ENCODE measurements around the gene CDKN2D. TPM values are rescaled to one million over a fixed set of nuclear protein-coding genes. Genes with fewer than 3 reads are reported as not detected.

The CDKN2D gene
- total RNA-seq, 1 experiment from 2014 or later = 13.8 TPM

DNA sequence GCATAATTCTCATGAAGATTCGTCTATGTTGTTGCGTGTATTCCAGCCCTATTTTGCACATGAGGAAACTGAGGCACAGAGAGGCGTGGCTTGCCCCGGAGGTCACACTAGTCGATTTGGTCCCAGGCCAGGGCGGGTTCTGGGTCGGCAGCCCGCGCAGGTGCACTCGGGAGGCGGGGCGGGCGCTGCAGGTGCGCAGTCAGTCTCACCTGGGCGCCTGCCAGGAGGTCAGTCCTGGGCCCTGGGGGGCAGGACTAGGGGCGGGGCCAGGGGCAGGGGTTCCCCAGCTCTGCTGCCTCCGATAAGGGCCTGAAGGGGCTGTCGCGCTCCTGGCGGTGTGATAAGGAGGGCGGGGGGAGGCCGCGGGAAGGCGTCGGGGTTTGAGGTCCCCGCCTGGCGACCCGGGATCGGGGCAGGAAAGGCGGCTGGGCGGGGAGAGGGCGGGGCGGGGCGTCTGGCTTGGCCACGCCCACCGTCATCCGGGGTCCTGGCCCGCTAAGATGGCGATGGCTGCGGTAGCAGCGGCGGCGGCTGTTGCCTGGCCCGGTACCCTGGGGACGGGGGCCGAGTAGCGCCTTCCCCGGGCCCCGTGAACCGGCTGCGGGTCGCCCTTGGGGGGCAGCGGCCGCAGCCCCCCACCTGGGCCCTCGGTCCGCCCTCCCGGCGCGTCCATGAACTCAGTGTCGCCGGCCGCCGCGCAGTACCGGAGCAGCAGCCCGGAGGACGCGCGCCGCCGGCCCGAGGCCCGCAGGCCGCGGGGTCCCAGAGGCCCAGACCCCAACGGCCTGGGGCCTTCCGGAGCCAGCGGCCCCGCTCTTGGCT, 25.1 kb downstream of the CDKN2D start, which contains the start of gene ATG4D:
TSS of gene ATG4D (plus strand) at position 485 of the 822 bp plus-strand sequence. CDS start at position 672, 187 bp downstream.
- peak within 1 kb of the TSS; percentile 97 for H3K4me2 ChIP-seq (ENCODE audit: low read length)
- H3K9me2 ChIP-seq (ENCODE audit: insufficient read depth) = no peaks in the 10 kb centered on the region
- no peaks in the 10 kb centered on the region for H3K9me3 ChIP-seq (ENCODE audit: control insufficient read depth in 1 of 2, insufficient read depth in 1 of 2, low read depth in 1 of 2, low read length in 2 of 2)
- no peaks in the 10 kb centered on the region for H4K20me1 ChIP-seq (ENCODE audit: insufficient read depth)
- POLR2A ChIA-PET = interaction anchor here (1.1 kb wide), 1 partner anchor 9 kb away, joined by 4 read pairs; no protein-coding TSS in a partner anchor
- TF ChIP-seq SIN3A (IDR thresholded peaks at IDR 0.05; ENCODE audit: low read depth) (no peak), EZH2 (IDR thresholded peaks at IDR 0.05) (no peak), POLR2AphosphoS5 (IDR thresholded peaks at IDR 0.05; ENCODE audit: low read depth, low read length) (peak; percentile 92), SP1 (IDR thresholded peaks at IDR 0.05; ENCODE audit: low read depth) (peak; percentile 11; the same call in 1 of the 2 replicates), POLR2A (IDR thresholded peaks at IDR 0.05; ENCODE audit: borderline replicate concordance, extremely low read depth, insufficient read depth, insufficient read length) (peak; percentile 44), YY1 (IDR thresholded peaks at IDR 0.05; ENCODE audit: extremely low read depth, insufficient replicate concordance, low read depth, low read length) (peak; percentile 90), ZFX (IDR thresholded peaks at IDR 0.05) (peak; percentile 87; the same call in 1 of the 2 replicates)
- peak within 1 kb of the TSS; percentile 91 for H3K27ac ChIP-seq (ENCODE audit: low read depth, low read length)
- peak within 1 kb of the TSS; percentile 90 for H2AFZ ChIP-seq (ENCODE audit: low read depth, low read length, poor library complexity, severe bottlenecking)
- RAD21 ChIA-PET (ENCODE audit: low non-redundant PET in 1 of 2, low total read pairs in 2 of 2, uncharacterized antibody in 2 of 2, unreplicated experiment in 2 of 2) = interaction anchor here (0.6 to 0.7 kb wide), 2 partner anchors 32 to 102 kb away, joined by 4 to 7 read pairs; no protein-coding TSS in a partner anchor
- peak within 1 kb of the TSS; percentile 92 to 93 for H3K4me3 ChIP-seq (replicated peaks in 1 of 2; ENCODE audit: low read depth in 1 of 2, low read length in 2 of 2)
- ATAC-seq = peak; percentile 80
- H3K4me1 ChIP-seq (ENCODE audit: control insufficient read depth in 1 of 2, insufficient read depth in 2 of 2, low read length in 2 of 2) = peaks cover 10 to 24% of the 10 kb centered on the region in 2 experiments; a peak in 3 of 4 replicates
- no TSS peak for BruUV-seq (replicated peaks)
- no peaks in the 10 kb centered on the region for H3K27me3 ChIP-seq (ENCODE audit: insufficient read depth, low read length)
- peaks cover 24% of the 10 kb centered on the region for H3K79me2 ChIP-seq (ENCODE audit: insufficient read depth, low read length)
- CTCF ChIA-PET = interaction anchor here (0.7 to 3.1 kb wide), 2 partner anchors 9 to 22 kb away, joined by 3 to 15 read pairs; no protein-coding TSS in a partner anchor
- intact Hi-C loops (cut with micrococcal nuclease) = loop anchor here (2.0 to 5.0 kb wide), 2 partner anchors 25 to 36 kb away; partner anchors contain the start of gene CDKN2D
- H3K36me3 ChIP-seq (ENCODE audit: control insufficient read depth in 1 of 2, insufficient read depth in 2 of 2, low read length in 2 of 2) = peaks cover 3% of the 10 kb centered on the region in 2 experiments; a peak in 1 of 4 replicates
- peak; percentile 56 for DNase-seq (ENCODE audit: low read depth, low spot score)
- H3K9ac ChIP-seq (ENCODE audit: low read length) = peak within 1 kb of the TSS; percentile 92

Data from HCT116 (cell line).